H7 (cell line): ENCODE measurements around the gene MIS18BP1. TPM values are rescaled to one million over a fixed set of nuclear protein-coding genes. Genes with fewer than 3 reads are reported as not detected.

Experiments
- DNase-seq: peaks from one replicate; pipeline ENCODE4 v3.0.0; 2012
- H3K27me3 ChIP-seq: 2 replicates; pipeline ENCODE4 v1.6.0; 2011; ENCODE audit warnings: mild to moderate bottlenecking, low read length; ENCODE audit not compliant: control insufficient read depth, insufficient read depth
- H3K36me3 ChIP-seq: replicated peaks from 2 replicates; pipeline ENCODE4 v1.5.1; 2011; ENCODE audit warnings: low read length; ENCODE audit not compliant: control insufficient read depth, insufficient read depth
- H3K4me3 ChIP-seq: 2 replicates; pipeline ENCODE4 v1.5.1; 2011; ENCODE audit warnings: low read depth, mild to moderate bottlenecking, control low read depth, low read length, moderate library complexity; ENCODE audit not compliant: insufficient read depth
- total RNA-seq: library from RNA; depleted of rRNA; stranded (reverse); fragments of >200 nt; shearing (Covaris generic); gene quantifications from 2 replicates; pipeline ENCODE4 v1.2.3, GENCODE V29; 2014

MIS18BP1 gene
- total RNA-seq, 1 experiment from 2014 or later = 46.3 TPM

DNA sequence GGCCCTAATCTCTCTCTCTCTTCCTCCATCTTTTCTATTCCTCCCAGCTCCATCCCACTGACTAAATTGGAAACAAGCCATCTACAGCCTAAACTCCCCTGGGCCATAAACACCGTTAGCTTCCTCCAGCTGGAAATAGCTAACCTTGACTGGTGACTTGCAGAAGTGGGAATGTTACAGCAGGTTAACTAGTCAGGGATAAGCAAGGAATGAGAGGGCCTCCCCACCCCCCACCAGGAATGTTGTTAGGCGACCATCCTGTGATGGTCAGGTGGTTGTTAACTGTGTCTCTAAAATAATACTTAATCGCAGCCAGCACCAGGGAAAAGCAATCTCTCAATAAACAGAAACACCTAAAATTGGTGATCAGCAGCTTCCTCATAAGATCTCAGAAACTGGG, 40.8 kb downstream of the MIS18BP1 start:
- DNase-seq = peak; percentile 12
- no peaks in the 10 kb centered on the region for H3K27me3 ChIP-seq
- H3K4me3 ChIP-seq = no peak overlapping the region
- H3K36me3 ChIP-seq = peaks cover 8% of the 10 kb centered on the region

DNA sequence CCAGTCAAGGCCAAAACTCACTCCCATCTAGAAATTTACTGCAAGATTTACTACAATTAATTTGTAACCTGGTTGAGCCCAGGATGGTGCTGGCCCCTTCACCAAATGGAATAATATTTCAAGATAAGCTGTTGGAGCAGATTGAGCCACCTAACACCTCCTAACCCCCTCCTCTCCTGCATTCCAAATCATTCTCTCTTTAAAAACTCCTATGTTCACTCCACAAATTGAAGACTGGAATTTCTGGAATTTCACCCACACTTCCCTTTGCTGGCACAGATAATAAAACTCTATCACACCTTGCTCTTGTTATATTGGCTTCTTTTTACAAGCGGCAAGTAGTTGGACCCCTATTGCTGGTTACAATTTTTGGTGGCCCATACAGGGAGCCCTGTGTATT, 41.7 kb downstream of the MIS18BP1 start:
- peaks cover 7% of the 10 kb centered on the region for H3K36me3 ChIP-seq
- no peak overlapping the region for H3K4me3 ChIP-seq
- H3K27me3 ChIP-seq = no peaks in the 10 kb centered on the region
- DNase-seq = no peak

DNA sequence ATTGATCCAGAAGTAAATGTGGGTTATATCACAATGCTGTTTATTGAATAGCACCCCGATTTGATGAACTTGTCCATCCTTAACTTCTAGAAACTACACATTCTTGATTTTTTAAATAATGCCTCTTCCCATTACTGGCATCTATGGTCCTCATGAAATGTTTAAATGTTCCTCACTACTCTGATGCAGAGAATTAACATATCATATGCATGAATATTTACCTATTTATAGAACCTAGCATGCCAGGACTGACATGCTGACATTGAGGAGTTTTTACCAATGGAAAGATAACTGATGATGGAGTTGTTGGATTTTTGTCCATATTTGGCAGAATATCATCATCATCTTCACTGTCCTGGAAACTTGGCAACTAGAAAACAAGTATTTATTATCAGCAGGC, 42.8 kb downstream of the MIS18BP1 start:
- DNase-seq = no peak
- Histone ChIP-seq H3K27me3 (no peaks in the 10 kb centered on the region), H3K4me3 (no peak overlapping the region), H3K36me3 (peaks cover 9% of the 10 kb centered on the region)

DNA sequence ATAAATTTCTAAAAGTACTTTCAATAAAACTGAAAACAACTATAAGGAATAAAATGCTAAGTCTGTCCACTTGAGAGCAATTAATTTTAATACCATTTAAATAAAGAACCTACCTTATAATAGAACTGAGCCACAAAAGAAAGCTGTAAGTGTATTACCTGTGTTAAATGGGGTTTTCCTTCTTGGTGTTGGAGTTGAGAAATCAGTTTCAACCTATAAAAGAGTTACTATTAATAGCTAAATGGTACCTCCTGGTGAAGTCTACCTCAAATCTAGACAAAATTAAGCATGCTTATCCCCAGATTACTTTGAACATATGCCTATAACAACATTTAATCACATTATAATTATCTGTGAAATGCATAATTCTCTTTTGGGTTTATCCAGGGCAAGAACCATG, 48.8 kb downstream of the MIS18BP1 start:
- Histone ChIP-seq H3K36me3 (peaks cover 7% of the 10 kb centered on the region), H3K4me3 (no peak overlapping the region), H3K27me3 (no peaks in the 10 kb centered on the region)
- DNase-seq = no peak

DNA sequence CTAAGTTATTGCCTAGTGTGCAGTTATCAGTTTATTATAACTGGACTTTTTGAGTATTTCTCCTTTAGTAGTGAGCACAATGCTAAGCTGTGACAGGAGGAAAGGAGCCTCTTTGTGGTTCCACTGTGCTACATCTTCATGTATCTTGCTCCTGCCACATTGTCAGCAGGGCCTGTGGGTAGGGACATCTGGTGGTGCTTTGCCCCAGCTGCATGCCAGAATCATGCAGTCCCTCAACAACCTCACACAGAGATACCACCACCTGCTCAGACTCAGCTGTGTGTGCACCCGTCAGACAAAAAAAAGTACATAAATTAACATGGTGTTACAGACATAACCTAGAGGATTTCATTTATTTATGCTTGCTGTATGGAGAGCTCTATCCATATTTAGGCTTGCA, 51.1 kb downstream of the MIS18BP1 start:
- no peak overlapping the region for H3K4me3 ChIP-seq
- peak; percentile 16 for DNase-seq
- H3K36me3 ChIP-seq = peaks cover 5% of the 10 kb centered on the region
- H3K27me3 ChIP-seq = no peaks in the 10 kb centered on the region

DNA sequence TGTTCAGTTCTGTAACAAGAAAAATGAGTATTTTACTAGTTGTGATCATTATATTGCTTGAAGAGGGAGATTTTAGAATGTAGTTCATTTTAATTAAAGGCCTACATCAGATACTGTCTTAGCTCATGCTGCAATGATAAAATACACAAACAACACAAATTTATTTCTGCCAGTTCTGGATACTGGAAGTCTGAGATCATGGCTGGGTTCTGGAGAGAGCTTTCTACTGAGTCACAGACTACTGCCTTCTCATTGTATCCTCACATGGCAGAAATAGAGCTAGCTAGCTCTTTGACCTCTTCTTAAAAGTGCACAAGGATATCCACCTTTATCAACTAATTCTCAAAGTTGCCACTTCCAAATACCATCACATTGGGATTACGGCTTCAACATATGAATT, 53.8 kb downstream of the MIS18BP1 start:
- DNase-seq = no peak

DNA sequence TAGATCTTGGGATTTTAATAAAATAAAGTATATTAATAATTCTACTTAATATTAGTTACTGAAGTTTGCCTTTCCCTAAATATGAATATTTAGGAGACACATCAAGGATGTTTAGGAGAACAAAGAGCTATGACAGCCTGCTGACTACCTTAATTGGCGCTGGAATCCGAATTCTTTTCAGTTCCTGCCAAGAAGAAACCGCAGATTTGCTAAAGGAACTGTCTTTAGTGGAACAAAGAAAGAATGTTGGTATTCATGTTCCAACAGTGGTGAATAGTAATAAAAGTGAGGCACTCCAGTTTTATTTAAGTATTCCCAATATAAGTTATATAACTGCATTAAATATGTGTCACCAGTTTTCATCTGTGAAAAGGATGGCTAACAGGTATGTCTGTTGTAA, 54.5 kb downstream of the MIS18BP1 start:
- Histone ChIP-seq H3K4me3 (no peak overlapping the region), H3K36me3 (peaks cover 1% of the 10 kb centered on the region), H3K27me3 (no peaks in the 10 kb centered on the region)
- no peak for DNase-seq

More for the DNA sequence above, 53.8 kb downstream of the MIS18BP1 start:
- Histone ChIP-seq H3K27me3 (no peaks in the 10 kb centered on the region), H3K36me3 (peaks cover 1% of the 10 kb centered on the region), H3K4me3 (no peak overlapping the region)

DNA sequence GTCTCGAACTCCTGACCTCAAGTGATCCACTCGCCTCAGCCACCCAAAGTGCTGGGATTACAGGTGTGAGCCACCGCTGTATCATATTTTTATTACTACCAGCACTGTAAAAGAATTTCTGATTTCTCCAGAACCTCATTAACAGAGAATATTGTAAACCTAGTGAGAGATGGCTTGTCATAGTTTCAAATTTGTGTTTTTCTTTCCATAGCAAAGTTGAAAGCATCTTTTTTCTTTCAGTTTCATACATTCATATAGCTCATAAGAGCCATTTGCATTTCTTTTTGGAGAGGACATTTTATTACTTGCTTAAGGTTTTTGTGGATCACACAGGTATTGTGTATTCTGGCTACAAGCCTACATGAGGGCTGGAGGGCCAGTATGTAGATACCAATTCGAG, 58.0 kb downstream of the MIS18BP1 start:
- no peak overlapping the region for H3K4me3 ChIP-seq
- H3K27me3 ChIP-seq = no peaks in the 10 kb centered on the region
- H3K36me3 ChIP-seq = no peaks in the 10 kb centered on the region; the same call in 1 of the 2 replicates
- DNase-seq = no peak

DNA sequence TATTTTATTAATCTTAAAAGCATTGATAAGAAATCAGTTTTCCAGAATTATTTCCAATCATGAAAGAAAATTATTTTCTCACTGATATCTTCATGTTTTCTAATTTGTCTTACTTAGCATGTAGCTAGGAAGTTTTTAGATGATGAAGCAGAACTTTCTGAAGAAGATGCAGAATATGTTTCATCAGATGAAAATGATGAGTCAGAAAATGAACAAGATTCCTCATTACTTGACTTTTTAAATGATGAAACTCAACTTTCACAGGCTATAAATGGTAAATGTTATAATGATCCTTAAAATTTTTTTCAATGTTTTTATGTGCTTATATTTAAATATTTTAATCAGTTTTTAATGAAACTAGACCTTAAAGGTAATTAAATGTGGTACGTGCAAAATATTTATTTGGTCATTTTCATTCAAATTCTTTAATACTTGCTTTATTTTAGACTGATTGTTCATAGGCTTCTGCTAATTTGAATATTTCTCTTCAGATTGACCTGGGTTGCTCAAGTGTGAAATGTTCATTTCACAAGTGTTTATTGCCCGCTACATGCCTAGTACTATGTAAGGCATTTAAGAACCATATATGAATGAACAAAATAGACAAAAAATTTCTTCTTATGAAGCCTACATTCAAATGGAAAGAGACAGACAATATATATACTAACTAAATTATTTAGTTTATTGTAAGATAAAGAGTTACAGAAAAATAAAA, 67.7 kb downstream of the MIS18BP1 start:
- no peak overlapping the region for H3K4me3 ChIP-seq

DNA sequence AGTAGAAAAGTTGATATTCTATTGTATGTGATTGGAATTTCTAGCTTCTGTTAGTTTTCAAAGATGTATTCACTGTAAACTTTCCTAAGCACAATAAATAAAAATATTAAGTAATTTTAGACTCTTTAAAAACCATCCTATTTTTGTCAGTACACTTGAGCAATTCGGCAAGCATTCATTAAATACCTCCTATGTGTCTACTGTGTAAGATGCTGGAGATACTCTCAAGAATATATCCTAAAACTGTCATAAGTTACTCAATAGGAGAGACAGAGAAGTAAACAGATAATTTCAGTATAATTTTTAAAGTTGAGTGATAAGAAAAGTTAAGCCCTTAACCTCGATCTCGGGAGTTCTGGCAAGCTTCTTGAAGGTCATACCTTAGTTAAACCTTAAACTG, 71.2 kb downstream of the MIS18BP1 start:
- Histone ChIP-seq H3K27me3 (no peaks in the 10 kb centered on the region), H3K4me3 (no peak overlapping the region)
- no peak for DNase-seq

More for the DNA sequence above, 67.7 kb downstream of the MIS18BP1 start:
- no peak for DNase-seq
- H3K27me3 ChIP-seq = no peaks in the 10 kb centered on the region
- peaks cover 1% of the 10 kb centered on the region; the same call in 1 of the 2 replicates for H3K36me3 ChIP-seq

DNA sequence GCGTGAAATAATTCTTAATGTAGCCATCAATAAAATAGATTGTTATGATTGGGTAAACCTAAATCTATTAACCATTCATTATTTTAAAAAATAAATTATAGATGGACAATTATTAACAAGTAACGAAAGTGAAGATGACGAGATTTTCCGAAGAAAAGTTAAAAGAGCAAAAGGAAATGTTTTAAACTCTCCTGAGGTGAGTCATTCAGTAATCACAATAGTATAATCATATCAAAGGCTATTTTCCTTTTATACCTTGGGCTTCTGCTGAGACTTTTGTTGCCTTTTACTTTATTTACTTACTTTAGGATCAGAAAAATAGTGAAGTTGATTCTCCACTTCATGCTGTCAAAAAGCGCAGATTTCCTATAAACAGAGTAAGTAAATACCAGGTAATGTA, 71.7 kb downstream of the MIS18BP1 start:
- no peak for DNase-seq
- no peak overlapping the region for H3K4me3 ChIP-seq
- no peaks in the 10 kb centered on the region for H3K27me3 ChIP-seq
- H3K36me3 ChIP-seq = no peaks in the 10 kb centered on the region

More for the DNA sequence above, 71.2 kb downstream of the MIS18BP1 start:
- H3K36me3 ChIP-seq = no peaks in the 10 kb centered on the region

DNA sequence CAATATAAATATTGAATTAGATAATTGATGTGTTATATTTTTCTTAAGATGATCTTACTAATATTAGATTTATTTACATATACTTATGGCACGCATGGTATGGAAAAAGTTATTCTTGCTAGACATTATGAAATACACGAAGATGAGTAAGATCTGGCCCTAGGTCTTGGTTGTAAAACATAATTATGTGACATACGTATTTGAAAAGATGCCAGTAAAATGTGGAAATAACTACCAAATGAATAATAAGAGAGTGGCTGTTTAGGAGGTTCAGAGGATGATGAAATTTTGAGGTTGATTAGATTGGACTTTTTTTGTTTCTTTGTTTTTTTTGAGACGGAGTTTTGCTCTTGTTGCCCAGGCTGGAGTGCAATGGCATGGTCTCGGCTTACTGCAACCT, 75.9 kb downstream of the MIS18BP1 start:
- Histone ChIP-seq H3K4me3 (no peak overlapping the region), H3K27me3 (no peaks in the 10 kb centered on the region), H3K36me3 (no peaks in the 10 kb centered on the region; the same call in 1 of the 2 replicates)
- DNase-seq = no peak

DNA sequence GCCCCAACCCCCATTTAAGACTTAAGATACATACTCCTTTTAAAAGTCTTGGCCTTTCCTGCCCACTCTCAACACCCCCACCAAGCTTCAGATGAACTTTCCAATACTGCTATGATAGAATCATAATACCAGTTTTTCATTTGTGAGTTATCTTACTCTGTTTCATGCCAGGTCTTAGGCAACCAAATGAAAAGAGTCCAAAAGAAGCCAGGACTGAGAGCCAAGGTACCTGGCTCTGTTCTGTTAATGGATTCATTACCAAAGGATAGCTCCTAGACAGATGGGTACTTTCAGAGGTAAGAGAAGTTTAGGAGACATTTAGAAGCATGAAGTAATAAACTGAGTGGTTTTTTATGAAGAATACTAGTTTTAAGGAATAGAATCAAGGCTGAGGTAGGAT, 83.1 kb downstream of the MIS18BP1 start:
- Histone ChIP-seq H3K36me3 (peaks cover 5% of the 10 kb centered on the region), H3K4me3 (no peak overlapping the region), H3K27me3 (no peaks in the 10 kb centered on the region)
- no peak for DNase-seq

DNA sequence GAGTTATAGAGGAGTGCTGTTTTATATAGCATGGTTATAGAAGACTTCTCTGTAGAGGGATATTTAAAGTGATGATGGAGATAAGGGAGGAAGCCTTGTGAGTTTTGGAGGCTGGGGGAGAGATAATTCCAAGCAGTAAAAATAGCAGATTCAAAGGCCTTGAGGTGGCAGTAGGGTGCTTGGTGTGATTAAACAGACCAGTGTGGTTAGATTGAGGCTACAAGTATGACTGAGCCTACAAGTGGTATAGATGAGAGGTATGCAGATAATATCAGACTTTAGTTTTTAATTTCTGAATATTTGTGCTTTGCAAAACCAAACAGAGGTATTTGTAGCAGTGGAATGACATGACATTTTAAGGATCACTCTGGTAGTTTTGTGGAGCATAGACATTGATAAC, 96.9 kb downstream of the MIS18BP1 start:
- peaks cover 1% of the 10 kb centered on the region; the same call in 1 of the 2 replicates for H3K36me3 ChIP-seq
- no peaks in the 10 kb centered on the region for H3K27me3 ChIP-seq
- no peak for DNase-seq
- H3K4me3 ChIP-seq = no peak overlapping the region
